EH (cell line): ENCODE measurements around the gene DDI2.
"Not testable (repeated sequence)": the region's sequence is repeated elsewhere in the genome, so short reads cannot be mapped to it uniquely, and the experiment has no call there.

ENCODE experiments used
- DNase-seq: peaks from one replicate; pipeline ENCODE4 v3.0.0-alpha.2; 2015; ENCODE audit warnings: low read depth

DDI2 gene

DNA sequence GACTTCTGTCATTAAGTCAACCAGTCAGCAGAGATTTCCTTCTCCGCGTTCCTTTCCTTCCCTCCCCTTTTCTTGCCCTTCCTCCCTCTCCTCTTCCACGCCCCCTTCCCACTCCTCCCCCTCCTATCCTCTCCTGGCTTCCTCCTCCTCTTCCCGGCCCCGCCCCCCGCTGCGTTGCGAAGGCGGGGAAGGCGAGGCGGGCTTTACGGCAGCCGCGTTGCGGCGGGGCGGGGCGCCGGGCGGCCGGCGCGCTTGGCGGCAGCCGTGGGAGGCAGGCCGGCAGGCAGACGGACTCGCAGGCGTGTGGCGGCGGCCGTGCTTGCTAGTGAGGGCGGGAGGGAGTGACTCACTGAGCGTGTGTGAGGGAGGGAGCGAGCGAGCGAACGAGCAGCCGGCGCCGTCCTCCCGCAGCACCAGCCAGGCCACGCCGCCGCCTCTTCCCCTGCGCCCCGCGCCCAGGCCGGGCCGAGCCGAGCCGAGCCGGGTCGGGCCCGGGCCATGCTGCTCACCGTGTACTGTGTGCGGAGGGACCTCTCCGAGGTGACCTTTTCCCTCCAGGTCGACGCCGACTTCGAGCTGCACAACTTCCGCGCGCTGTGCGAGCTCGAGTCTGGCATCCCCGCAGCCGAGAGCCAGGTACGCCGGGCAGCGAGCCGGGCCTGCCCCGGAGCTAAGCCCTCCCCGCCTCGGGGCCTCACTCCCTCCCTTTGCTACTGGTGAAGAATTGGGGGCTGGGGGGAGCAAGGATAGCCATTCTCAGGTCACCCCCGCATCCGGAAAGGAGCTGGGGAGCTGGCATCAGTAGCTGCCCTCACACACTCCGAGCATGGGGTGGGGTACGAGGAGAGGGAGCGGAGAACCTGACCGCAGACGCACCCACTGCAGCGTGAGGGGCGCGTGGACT is at the start of gene DDI2:
TSS of gene DDI2 (plus strand) at position 286 of the 904 bp plus-strand sequence. CDS start at position 499, 213 bp downstream.
- DNase-seq = peak; percentile 99

DNA sequence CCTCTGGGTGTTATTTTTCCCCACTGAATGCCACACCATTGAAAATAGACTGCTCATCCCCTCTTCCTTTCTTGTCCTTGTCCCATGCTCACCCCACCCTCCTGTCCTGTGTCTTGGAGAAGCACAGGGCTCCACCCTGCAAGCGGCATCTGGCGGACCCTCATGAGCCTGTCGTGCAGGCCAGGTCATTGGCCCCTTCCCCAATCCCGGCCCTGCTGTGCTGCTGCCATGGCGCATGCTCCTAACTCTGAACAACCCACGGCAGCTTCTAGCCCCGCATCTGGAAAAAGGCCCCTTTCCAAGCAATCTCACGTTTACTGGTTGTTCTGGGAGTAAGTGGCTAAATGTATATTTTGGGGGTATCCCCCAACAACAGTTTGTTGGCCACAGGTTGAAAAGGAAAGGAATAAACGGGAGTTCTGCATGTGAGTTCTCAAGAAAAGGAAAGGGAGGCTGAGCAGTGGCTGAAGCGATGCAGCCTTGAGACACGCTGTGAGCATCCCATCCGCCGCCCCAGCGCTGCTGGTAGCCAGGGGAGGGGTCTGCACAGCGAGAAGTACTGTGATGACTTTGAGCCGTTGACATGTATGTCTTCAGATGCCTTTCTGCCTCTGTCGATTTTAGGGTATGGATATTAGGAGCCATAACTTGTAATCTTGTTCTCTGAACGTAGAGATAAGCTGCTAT is 48.7 kb upstream of the DDI2 start:
- no peak for DNase-seq

DNA sequence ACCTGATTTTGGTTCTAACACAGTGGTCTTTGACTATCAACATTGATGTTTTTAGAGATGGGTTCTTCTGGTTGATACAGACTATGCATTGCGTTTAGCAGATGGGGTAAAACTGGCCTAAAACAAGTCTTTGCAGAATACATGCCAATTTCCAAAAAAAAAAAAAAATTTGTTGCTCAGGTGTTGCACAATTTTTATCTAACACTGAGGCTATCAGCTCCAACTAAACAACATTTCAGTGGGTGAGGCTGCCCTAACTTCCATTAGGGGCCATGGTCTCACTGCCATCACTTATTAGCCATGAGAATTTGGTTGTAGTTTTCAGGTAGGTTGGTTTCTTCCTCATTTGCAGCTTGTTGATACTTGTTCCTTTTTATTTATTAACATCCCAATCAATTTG is 46.4 kb upstream of the DDI2 start:
- DNase-seq = no peak

DNA sequence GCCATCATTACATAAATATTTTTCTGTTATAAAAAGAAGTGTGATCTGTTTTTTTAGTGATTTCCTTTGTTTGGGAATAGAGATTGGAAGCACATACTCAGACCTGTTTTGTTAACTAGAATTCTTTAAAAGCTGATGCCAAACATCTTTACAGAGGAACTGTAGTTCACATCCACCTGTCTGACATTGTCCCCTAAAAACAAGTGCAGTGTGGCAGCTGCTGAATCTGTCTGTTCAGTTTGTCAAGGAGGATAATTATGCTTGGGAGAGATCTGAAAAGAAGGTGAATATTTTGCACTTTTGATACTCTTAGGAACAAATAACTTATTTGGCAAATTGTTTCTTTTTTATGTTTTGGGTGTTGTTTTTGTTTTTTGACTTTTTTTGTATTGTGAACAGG is 46.0 kb upstream of the DDI2 start:
- no peak for DNase-seq

DNA sequence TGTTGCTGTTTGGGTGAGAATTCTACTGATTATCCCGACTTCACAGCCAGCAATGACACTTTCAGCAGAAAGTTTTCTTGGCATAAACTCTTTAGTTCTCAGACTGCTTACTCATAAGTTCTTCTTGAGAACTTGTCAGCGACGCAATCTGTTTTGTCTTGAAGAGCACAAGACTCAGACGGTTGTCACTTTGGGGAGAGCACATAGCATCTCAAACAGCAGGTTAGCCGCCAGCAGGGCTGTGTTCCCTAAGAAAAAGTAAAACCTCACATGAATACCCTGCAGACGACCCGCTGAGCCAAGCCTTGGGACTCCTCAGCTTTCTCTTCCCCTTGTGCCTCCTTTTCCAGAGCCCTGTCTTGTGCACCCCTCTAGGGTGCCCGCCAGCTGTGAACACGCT is 43.8 kb upstream of the DDI2 start:
- no peak for DNase-seq

DNA sequence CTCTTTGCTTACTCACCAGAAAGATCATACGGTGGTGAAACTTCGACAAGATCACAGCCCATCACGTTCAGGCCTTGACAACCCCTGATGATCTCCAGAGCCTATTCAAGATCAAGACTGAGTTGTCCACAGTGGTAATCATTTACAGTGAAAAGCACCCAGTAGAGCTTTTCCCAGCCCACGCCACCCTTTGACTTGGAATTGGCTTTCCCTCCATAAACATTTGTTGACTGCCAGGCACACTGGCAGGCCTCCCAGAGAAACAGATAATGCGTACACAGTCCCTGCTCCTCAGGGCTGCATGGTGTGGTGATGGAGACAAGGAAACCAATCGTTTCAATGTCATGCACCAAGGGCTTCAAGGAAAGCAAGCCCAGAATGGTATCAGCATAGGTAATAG is 42.5 kb upstream of the DDI2 start:
- DNase-seq = no peak

DNA sequence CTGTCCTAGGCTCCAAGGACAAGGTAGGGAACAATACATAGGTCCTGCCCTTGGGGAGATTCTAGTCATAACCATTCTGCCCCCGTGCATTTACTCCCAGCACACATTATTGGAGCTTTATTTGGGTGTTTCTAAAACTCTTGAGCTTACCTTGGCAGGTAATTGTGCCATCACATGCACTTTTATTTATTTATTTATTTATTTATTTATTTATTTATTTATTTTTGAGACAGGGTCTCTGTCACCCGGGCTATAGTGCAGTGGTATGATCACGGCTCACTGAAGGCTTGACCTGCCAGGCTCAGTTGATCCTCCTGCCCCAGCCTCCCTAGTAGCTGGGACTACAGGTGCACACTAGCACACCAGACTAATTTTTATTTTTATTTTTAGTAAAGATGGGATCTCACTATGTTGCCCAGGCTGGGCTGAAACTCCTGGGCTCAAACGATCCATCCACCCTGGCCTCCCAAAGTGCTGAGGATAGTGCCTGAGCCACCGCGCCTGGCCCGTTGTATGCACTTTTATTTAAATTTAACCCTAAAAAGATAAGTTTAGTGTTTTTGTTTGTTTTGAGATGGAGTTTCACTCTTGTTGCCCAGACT is 41.6 kb upstream of the DDI2 start:
- DNase-seq = no peak

DNA sequence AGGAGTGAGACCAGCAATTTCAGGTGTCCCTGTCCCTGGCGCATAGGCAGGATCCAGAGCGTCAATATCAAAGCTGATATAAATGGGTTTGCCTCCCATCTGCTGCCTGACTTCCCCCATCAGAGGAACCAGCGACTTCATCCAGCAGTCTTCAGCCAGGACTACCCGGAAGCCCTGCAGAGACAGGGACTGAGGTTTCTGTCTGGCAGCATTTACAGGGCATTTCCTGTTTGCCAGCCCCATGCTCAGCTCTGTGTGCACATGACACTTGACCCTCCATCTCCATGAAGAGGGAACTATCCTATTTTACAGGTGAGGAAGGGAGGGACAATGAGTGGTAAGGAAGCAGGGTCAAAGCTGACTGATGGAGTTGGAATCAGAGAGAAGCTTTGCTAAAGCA is 39.6 kb upstream of the DDI2 start:
- DNase-seq = no peak

DNA sequence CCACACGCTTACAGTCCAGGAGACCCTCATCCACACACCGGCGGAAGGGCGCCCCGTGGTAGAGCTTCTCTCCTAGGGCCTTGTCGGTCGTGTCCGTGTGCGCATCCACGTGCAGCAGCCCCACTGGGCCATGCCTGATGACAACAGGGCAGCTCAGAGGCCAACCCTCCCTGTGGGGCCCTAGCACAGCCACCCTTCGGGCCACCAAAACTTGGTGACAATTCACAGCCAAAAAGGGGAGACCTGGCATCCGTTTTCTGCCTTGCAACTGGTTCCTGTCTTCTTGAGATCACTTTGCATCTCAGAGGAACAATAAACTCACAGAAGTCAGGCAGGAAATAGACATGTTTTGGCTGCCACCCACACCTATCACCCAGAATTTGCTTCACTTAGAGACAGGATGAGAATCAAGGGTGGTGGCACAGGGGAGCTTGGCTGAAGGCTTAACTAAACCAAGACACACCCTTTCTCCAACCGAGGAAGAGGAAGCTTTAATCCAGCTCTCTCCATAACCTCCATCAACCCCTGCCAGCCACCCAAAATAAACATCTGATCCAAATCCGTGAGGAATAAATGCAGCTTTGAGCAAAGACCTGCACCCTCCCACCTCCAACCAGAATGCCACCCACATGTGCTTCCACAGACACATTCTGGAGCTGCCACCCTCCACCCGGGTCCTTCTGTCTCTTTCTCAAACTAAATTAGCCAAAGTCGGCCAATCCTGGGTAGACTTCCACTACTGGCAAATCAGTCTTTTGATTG is 38.2 kb upstream of the DDI2 start:
- no peak for DNase-seq

DNA sequence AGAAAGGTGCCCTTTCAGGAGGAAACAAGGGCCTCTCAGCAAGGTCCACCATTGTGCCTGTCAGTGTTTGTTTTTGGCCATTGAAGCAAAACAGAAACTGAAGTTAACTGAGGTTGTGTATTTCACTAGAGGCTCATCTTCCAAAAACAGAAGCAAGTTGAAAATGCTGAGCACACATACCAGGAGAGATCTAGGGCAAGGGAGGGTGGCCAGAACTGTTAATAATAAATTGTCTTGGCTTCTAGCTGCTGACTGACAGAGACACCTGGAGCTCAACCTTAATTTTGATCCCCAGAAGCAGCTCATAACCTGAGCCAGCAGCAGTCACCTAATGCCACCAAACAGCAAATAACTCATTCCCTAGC is 37.6 kb upstream of the DDI2 start:
- DNase-seq = no peak

DNA sequence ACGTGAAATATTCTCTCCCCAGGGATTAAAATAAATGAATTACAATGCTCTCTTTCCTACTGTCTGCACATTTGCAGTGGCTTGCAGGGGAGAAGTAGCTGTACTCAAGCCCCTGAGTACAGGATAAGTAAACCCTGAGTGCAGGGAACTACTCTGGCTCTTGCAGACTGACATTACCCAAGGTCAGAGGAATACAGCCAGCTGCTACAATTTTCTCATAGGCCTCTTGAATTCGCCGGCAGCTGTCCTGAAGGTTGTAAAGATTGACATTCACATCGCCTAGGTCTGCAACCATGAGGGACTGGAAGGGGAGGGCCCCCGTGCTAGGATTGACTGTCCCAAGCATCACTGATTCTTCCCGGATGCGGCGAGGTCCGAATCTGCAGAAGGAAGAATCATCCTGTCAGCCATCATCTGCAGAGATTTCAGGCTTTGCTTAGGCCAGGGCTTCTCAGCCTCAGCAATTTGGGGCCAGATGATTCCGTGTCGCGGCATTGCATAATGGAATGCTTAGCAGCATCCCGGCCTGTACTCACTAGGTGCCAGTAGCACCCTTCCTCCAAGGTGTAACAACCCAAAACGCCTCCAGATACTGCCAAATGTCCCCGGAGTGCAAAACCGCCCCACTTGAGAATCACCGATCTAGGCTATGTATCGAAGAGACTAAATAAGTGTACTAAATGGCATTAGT is 34.1 kb upstream of the DDI2 start:
- DNase-seq = no peak

DNA sequence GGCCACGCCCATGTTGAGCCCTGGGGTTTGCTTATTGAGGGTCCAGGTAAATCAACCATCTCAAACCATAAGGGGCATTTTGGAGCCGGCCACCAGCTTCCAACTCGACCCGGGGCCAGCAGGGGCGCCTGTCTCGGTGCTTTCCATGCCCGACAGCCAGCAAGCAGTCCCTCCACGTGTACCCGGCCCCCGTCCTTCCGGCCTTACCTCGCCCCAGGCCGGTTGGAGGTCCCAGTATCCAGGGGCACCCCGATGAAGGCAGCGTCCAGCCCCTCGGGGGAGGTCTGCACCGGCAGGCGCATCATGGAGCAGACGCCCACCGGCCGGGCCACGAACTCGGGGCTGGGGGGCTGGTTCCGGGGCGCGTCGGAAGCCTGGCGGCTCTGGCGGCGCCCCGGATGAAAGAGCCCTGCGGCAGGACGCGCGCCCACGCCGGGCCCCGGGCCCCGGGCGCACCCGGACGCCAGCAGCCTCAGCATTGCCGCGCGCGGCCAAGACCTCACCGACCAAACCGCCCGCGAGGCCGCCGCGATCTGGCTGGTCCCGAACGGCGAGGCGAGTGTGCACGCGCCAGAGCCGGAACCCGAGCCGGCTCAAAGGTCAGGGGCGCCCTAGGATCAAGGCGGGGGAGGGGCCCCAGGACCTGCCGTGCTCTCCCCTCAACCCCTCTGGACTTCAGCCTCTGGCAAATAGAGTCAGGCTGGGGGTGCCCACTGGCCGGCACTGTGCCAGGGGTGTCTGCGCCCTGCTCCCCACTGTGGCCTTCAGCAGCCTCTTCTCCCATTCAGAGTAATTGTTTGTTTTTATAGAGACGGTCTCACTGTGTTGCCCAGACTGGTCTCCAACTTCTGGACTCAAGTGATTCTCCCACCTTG is 32.5 kb upstream of the DDI2 start, which contains the start of gene AGMAT:
TSS of gene AGMAT (minus strand) at position 563 of the 875 bp plus-strand sequence. CDS start at position 479, 84 bp downstream.
- peak; percentile 52 for DNase-seq

DNA sequence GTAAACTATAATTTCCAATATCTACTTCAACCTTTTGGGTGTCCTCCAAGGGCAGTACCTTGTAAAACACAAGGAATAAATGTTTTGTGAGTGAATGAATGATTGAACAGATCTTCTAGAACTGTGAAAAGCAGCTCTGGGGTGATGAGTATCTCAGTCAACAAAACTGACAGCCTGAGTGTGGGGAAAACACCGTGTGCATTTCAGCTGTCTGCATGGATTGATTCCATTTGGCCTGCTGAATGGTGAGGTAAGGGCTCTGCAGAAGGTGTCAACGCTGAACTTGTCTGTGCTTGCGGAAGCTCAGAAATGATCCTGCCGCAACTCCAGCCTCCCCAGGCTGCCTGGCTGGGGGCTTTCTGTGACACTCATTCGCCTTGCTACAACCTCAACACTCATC is 25.0 kb upstream of the DDI2 start:
- no peak for DNase-seq

DNA sequence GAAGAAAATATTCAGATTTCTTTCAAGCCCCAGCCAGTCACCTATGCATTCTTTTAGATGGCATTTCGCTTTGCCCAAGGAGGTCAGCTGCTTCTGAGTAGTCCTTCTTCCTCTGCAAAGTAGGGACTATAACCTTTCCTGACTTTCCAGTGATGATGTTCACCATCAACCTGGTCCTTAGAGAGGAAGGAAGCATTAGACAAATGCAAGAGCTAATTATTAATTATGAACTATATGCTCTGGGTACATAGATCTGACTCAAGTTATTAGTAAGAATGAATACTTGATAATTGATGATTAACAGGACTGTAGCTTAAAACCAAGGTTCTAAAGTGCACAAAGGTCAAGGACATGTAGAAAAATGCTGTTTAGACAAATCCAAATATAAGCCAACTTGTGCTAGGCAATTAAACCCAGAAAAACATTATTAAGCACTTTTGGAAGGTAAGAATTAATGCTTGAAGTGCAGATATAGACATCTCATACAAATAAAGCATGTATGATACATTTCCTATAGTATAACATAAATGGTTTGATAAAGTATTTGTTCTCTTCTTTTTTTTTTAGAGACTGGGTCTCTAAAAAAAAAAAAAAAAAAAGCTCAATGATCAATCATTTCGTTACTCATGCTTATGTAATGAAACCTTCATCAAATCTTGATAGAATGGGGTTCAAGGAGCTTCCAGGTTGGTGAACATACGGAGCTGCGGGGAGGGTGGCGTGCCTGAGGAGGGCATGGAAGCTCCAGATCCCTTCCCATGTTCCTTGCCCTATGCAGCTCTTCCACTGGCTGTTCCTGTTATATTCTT is 21.2 kb upstream of the DDI2 start:
- DNase-seq = no peak

DNA sequence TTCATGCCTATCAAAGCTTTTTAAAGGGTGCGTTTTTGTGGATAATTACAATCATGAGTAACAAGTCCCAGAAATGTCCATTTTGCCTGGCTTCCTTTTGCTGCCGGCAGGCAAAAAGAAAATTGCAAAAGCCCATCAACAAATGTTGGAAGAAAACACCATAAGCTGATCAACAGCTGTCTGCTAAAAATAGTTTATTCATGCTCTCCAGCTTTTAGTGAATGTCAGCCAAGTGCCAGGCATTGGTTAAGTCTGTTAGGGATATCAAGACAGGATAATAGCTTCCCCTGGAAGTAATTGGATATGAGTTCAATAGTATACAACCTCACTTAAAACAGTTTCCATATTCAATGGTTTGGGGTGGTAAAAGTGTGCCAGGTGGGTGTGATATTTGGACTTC is 18.8 kb upstream of the DDI2 start:
- DNase-seq = peak; percentile 15

DNA sequence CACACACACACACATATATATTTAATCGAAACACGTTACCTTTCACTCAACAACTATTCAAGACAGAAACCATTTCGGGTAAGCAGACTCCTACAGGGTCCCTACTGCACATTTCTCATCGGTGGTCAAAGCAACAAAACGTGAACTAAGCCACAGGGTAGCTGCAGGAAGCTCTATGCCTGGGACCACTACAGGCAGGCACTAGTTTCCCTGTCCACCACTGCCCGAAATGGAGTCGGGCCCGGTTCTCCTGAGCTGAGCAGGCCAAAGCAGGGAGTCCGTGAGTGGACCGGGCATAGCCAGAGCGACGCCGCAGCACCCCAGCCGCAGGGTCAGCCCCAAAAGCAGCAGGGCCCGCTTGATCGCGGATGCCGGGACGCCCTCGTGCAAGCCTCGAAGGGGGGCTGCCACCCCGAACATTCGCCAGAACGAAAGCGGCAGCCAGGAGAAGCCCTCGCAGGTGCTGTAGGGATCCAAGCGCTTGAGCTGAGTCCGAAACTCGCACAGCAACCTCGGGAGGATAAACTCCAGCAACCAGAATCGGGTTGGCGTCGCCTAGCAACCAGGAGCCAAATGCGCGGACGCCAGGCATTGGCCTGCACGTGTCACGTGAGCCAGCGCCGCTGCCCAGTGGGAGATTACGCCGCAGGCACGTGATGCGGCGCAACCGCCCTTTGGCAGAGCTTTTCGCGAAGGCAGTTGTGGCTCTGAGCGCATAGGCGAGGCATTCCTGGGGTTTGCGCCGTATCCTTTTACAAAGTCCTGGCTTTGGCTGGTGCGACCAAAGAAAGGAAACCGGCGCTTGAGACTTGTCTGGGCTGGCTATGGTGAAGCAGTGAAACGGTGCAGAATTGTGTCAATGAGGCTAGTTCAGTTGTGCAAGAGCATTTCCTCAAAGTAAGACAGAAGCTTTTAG is 13.9 kb upstream of the DDI2 start:
- DNase-seq = peak; percentile 96

DNA sequence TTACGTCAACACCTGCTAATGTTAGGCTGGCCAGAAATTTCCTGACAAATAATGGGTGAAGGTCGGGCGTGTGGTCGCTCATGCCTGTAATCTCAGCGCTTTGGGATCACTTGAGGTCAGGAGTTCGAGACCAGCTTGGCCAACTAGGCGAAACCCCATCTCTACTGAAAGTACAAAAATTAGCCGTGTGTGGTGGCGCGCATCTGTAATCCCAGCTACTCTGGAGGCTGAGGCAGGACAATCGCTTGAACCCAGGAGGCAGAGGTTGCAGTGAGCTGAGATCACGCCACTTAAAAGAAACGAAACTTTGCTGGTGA is 13.3 kb upstream of the DDI2 start:
- not testable (repeated sequence) for DNase-seq

DNA sequence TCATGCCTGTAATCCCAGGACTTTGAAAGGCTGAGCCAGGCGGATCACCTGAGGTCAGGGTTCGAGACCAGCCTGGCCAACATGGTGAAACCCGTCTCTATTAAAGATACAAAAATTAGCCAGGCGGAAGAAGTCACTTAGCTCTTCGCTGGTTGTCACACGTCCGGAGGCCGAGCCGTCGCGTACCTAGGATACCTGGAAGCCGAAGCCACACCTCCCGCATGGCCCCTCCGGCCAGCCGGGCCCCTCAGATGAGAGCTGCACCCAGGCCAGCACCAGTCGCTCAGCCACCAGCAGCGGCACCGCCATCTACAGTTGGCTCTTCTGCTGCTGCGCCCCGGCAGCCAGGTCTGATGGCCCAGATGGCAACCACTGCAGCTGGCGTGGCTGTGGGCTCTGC is 12.9 kb upstream of the DDI2 start:
- not testable (repeated sequence) for DNase-seq
